Smooth muscle cell of the pulmonary artery (primary cell): ENCODE measurements around the gene HOOK1. TPM values are rescaled to one million over a fixed set of nuclear protein-coding genes. Genes with fewer than 3 reads are reported as not detected.

Source experiments
- total RNA-seq: library from RNA; depleted of rRNA; stranded (reverse); fragments of >200 nt; gene quantifications from 2 replicates; pipeline ENCODE4 v1.2.3, GENCODE V29; 2014

The HOOK1 gene
- total RNA-seq = not detected in 2 replicates

GRCh38 chr1:59814901-59815825 is at the start of gene HOOK1:
Gene HOOK1 (plus strand): TSS chr1:59814949. CDS start chr1:59815118, 169 bp downstream.

Other genes with a start within 250 kb of the HOOK1 start
- 0.07 TPM in 1 of 2 replicates, not detected in the other for gene CYP2J2, start 111.8 kb downstream of the HOOK1 start, total RNA-seq